ENCODE data around the gene CLK1.
"Not testable (repeated sequence)": the region's sequence is repeated elsewhere in the genome, so short reads cannot be mapped to it uniquely, and the experiment has no call there.

Gene CLK1

GRCh38 chr2:200888704-200889625 is 24.5 kb upstream of the CLK1 start, which contains the start of the genes NIF3L1 and PPIL3:
TSS of gene NIF3L1 (plus strand) at chr2:200889371. CDS start at chr2:200891944, 2,573 bp downstream.
TSS of gene PPIL3 (minus strand) at chr2:200889077. CDS start at chr2:200887615, 1,462 bp downstream.
- TF ChIP-seq, protein P1, sequence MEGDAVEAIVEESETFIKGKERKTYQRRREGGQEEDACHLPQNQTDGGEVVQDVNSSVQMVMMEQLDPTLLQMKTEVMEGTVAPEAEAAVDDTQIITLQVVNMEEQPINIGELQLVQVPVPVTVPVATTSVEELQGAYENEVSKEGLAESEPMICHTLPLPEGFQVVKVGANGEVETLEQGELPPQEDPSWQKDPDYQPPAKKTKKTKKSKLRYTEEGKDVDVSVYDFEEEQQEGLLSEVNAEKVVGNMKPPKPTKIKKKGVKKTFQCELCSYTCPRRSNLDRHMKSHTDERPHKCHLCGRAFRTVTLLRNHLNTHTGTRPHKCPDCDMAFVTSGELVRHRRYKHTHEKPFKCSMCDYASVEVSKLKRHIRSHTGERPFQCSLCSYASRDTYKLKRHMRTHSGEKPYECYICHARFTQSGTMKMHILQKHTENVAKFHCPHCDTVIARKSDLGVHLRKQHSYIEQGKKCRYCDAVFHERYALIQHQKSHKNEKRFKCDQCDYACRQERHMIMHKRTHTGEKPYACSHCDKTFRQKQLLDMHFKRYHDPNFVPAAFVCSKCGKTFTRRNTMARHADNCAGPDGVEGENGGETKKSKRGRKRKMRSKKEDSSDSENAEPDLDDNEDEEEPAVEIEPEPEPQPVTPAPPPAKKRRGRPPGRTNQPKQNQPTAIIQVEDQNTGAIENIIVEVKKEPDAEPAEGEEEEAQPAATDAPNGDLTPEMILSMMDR (IDR thresholded peaks at IDR 0.05; ENCODE audit: control insufficient read depth, insufficient read depth, low read depth, low read length, missing control alignments): peak; percentile 4
- peak; percentile 85 for DNase-seq (ENCODE audit: low read depth)
- H3K4me3 ChIP-seq (ENCODE audit: control insufficient read depth, low read depth, low read length): peak within 1 kb of the TSS; percentile 58

DNA sequence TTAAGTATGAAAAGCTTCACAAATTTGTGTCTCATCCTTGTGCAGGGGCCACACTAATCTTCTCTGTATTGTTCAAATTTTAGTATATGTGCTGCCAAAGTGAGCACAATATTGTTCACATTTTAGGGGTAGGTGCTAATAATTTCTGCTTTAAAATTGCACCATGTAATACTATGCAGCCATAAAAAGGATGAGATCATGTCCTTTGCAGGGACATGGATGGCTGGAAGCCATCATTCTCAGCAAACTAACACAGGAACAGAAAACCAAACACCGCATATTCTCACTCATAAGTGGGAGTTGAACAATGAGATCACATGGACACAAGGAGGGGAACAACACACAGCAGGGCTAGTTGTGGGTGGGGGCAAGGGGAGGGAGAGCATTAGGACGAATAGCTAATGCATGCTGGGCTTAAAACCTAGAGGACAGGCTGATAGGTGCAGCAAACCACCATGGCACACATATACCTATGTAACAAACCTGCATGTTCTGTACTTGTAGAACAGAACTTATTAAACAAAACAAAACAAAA is 17.3 kb upstream of the CLK1 start:
- DNase-seq (ENCODE audit: low read depth); H3K4me3 ChIP-seq (ENCODE audit: control insufficient read depth, low read depth, low read length): not testable (repeated sequence)

DNA sequence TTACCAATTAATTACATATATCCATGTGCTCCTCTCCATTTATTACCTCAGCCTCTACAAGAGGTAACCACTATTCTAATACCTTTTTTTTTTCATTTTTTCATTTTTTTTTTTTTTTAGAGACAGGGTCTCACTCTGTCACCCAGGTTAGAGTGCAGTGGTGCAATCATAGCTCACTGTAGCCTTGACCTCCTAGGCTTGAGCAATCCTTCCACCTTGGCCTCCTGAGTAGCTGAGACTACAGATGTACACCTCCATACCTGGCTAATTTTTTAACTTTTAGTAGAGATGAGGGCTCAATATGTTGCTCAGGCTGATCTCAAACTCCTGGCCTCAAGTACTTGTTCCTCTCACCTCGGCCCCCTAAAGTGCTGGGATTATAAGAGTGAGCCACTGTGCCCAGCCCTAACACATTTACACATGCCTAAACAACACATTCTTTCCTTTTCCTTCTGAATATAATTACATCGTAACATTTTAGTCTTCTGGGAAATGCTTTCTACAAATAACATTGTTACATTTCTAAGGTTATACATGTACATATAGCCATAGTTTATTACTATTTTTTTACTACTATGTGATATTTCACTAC is 13.9 kb upstream of the CLK1 start:
- DNase-seq (ENCODE audit: low read depth): no peak
- TF ChIP-seq, protein P1 (IDR thresholded peaks at IDR 0.05; ENCODE audit: control insufficient read depth, insufficient read depth, low read depth, low read length, missing control alignments): no peak
- no peak overlapping the region for H3K4me3 ChIP-seq (ENCODE audit: control insufficient read depth, low read depth, low read length)

- no peak for DNase-seq (ENCODE audit: low read depth)
- TF ChIP-seq, protein P1 (IDR thresholded peaks at IDR 0.05; ENCODE audit: control insufficient read depth, insufficient read depth, low read depth, low read length, missing control alignments): no peak
- no peak overlapping the region for H3K4me3 ChIP-seq (ENCODE audit: control insufficient read depth, low read depth, low read length)
Measured at GRCh38 chr2:200877443-200877842, 13.0 kb upstream of the CLK1 start.

DNA sequence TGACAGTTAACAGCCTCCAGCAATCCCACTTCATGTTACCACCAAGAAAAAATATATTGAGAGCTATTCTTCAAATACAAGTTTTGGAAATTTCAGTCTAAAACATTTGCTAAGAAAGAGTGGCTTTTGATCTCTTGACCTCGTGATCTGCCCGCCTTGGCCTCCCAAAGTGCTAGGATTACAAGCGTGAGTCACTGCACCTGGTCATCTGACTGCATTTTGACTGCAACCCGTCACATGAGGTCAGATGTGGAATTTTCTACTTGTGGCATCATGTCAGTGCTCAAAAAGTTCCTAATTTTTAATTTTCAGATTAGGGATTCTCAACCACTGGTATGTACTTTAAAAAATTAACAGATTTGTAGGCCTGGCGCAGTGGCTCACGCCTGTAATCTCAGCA is 9.1 kb upstream of the CLK1 start:
- TF ChIP-seq, protein P1 (IDR thresholded peaks at IDR 0.05; ENCODE audit: control insufficient read depth, insufficient read depth, low read depth, low read length, missing control alignments): no peak
- H3K4me3 ChIP-seq (ENCODE audit: control insufficient read depth, low read depth, low read length): no peak overlapping the region
- DNase-seq (ENCODE audit: low read depth): no peak

- TF ChIP-seq, protein P1 (IDR thresholded peaks at IDR 0.05; ENCODE audit: control insufficient read depth, insufficient read depth, low read depth, low read length, missing control alignments): no peak
- DNase-seq (ENCODE audit: low read depth): no peak
- H3K4me3 ChIP-seq (ENCODE audit: control insufficient read depth, low read depth, low read length): no peak overlapping the region
Measured at GRCh38 chr2:200871151-200871550, 6.7 kb upstream of the CLK1 start.

- TF ChIP-seq, protein P1 (IDR thresholded peaks at IDR 0.05; ENCODE audit: control insufficient read depth, insufficient read depth, low read depth, low read length, missing control alignments): no peak
- DNase-seq (ENCODE audit: low read depth): no peak
- no peak overlapping the region for H3K4me3 ChIP-seq (ENCODE audit: control insufficient read depth, low read depth, low read length)
Measured at GRCh38 chr2:200869014-200869413, 4.6 kb upstream of the CLK1 start.

All from AG09309 (cell line).